Stimulated activated CD4-positive, alpha-beta T cell treated with anti-CD3 and anti-CD28 coated beads, Interleukin-4, amount 100 ng/mL, for 1 hour (primary cell): ENCODE measurements around the gene GPR183.
A peak's percentile ranks its signal among the peaks of the same experiment; 100 is the strongest.

Source experiments
- DNase-seq: peaks from one replicate; pipeline ENCODE4 v3.0.0-alpha.2; 2020

Gene GPR183

DNA sequence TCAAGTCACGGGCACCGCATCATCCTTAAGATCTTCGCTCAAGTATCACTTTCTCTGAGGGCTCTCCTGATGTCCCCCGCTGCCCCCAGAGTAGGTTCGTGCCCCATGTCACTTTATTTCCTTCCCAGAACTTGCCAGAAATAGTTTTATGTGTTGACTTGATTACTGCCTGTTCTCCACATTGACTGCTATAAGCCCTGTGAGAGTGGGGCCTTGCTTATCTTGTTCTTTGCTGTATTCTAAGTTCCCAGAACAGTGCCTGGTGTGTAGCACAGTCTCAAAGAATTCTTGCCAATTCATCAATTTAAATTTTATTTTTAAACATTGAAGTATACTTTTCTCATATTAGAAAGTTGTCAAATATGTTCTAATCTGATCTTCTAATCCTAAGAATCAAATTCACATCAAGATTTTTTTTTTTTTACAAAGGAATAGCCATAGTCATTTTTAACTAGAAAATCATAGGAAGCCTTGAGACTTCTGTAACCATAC, 32.1 kb upstream of the GPR183 start:
- no peak for DNase-seq

DNA sequence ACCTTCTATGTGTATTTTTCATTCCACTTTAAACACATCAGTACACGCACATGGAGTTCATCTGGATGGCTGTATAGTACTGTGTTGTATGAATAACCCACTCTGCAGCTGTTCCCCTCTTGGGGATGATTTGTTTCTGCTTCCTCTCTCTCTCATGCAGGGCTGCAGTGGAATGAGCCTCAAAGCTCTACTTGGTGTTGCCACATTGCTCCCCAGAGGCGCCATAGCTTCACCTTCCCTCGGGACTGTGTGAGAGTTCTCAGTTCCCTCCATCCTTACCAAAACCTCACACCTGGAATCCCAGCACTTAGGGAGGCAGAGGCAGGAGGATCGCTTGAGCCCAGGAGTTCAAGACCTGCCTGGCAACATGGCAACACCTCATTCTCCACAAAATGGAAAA, 28.4 kb upstream of the GPR183 start:
- no peak for DNase-seq

DNA sequence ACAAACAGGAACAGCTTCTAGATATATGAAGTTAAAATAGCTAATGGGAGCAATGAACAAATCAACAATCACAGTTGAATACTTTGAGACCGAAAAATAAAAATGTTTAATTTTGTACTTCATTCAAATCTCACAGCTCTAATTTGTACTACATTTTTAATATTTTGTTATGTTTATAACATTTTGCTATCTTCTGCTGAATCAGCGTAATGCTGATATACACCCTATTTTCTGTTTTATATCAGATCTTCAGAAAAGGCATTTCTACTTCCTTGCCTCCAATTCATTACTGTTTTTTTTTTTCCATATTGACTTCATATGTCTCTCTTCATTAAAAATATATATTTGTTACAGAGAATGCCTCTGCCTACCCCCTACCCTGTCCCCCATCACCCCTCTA, 27.9 kb upstream of the GPR183 start:
- DNase-seq, result no peak

DNA sequence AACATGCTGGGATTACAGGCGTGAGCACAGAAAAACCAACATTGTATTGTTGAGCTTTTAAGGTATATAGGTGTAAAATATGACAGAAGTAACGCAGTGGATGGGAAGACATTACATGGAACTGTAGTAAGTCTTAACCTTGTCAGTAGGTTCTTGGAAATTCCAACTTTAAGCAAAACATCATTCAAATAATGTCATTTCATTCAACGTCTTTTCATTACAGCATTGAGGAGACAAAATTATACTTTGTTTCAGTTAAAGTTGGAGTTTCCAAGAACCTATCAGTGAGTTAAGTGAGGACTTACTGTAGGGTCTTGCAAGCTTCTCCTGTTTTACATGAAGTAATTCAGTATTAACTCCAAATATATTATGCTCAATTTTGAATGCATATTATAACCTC, 27.0 kb upstream of the GPR183 start:
- DNase-seq, result no peak

DNA sequence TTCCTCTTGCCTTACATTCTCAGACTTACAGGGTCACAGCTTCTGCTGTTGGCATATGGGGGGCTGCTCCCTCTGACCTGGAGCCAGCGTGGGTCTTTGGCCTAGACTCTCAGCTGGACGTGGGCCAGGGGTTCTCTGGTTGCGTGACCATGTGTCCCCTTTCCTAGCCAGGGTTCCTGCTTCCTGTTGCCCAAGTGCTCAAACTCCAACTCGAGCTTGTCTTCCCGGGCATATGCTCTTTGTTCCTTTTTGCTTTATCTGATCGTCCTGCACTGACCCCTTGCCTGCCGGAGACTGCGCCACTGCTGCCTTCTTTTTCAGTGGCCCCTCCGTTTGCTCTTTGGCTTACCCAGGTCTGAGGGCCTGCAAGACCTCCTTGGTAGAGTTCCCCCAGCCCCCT, 25.3 kb upstream of the GPR183 start:
- no peak for DNase-seq

DNA sequence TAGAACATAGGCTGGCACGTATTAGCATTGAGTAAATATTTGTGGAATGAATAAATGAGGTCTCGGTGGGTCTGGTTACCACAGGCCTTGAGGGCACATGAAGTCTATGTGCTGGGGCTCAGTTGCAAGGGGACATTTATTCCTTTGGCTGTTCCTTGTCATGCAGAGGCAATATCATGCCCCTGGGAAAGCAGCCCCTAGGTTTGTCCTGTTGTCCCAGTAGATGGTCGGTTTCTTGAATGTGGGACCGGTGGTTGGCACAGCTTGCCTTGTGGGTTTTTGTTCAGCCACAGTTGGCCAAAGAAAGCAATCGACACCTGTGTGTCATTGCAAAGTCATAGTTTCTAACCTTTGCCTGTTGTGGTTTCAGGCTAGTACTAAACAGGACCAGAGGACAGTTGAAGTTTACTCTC, 24.7 kb upstream of the GPR183 start:
- no peak for DNase-seq

DNA sequence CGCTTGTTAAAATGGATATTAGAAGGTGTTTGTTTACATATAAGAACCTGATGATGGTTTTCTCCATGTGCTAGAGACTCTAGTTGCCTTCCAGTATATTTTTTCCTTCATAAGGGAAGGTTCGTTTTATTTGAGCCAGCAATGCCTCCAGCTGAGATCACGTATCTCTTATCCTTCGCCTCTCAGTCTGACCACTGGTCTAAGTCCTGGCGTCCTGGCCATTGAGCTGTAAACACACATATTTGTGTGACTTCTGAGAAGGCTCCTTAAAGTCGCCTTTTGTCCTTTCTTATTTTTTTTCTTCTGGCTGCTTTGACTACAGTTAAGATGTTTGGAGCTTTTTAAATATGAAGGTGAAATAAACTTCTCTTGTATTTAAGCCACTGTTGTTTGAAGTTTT, 23.7 kb upstream of the GPR183 start:
- DNase-seq, result no peak

DNA sequence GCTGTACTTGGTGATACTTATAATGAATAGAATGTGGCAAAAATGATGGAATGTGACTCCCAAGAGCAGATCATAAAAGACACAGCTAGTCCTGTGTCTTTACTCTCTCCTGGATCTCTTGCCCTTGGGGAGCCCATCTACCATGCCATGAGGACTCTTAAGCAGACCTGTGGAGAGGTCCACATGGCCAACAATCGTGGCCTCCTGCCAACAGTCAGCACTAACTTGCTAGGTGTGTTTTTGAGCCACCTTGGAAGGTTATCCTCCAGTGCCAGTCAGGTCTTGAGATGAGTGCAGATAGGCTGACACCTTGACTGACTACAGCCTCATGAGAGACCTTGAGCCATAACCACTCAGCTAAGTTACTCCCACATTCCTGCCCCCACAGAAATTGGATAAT, 22.3 kb upstream of the GPR183 start:
- DNase-seq, result no peak

DNA sequence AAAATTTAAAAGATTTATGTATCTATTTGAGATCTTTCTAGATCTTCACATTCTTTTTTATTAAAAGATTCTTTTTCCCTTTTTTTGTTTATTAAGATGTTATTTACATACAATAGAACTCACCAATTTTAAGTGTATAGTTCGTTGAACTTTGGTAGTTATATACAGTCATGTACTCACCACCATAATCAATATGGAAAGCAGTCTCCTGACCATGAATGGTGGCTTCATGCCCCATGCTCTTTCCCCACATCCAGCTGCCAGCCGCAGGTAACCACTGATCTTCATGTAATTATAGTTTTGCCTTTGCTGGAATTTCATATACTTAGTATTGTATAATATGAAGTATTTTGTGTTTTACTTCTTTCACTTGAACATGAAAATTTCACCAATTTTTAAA, 20.6 kb upstream of the GPR183 start:
- DNase-seq, result no peak

DNA sequence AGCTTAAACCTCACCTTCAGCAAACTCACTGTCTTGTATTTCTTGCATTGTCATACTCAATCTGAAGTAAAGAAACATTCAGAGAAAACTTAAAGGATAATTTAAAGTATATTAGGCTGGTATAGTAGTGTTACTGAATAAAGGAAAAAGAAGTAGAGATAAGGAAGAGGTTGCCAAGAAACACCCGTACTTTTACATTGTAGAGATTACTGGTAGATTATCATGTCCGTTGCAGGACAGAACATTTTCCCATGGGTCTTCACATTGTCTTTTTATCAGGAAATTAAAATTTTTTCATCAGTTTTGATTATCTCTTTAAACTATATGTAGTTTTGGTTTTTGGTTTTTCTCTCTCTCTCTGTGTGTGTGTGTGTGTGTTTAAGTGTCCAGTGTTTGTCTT, 19.9 kb upstream of the GPR183 start:
- no peak for DNase-seq

DNA sequence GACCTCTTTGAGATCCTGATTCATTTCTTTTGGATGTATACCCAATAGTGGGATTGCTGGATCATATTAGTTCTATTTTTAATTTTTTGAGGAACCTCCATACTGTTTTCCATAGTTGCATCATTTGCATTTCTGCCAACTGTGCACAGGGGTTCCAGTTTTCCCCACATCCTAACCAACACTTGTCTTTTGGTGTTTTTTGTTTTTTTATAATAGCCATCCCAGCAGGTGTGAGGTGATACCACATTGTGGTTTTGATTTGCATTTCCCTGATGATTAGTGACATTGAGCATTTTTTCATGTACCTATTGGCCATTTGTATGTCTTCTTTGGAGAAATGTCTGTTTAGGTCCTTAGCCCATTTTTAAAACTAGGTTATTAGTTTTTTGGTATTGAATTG, 18.8 kb upstream of the GPR183 start:
- DNase-seq, result no peak

DNA sequence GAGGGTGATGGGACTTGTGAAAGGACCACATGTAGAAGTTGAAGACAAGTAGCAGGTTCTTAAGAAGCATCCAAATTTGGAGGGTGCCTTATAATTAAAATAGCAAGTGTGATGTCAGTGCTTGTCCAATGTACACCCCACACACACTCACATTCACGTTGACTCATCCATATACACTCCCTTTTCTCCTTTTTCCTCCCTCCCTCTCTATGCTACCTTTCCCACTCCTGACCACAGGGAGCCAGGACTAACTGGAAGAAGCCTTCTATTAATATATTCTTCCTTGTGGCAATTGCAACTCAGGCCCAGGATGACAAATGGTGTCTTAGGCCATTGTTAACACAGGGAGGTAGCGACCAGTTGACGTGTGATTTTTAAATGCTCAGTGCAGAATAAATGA, 16.3 kb upstream of the GPR183 start:
- no peak for DNase-seq

DNA sequence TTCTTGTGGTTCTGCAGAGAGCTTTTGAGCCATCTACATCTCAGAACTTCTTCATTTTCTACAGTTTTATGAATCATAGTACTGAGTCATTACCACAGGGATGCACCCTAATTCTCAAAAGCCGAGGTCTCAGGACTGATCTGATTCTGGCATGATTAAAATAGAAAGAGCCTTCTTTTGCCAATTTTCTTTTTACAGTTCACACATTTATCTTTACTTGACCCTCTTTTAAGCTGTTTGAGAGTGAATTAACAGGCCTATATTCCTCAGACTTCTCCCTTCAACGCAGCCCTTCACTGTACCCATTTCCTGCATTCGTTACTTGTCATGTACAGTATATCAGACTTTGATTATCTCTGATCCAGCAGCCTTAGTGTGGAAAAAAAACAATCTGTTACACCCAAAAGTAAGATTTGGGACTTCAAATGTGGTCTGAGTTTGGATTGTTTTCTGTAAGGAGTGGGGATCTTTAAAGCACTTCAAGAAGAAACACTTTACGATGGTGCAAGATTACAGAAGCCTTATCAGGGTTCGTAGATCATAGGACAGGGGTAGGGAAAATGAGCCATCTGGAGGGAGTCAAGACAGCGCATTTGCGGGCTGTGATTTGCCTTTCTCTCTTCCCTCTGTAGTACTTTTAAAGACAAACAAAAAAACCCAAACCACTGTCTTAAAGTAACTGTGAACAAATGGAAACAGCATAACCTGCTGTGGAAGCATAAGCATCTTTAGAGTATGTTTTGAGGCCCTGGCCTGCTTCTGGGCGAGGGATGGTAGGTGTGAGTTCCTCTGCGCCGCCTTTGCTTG, 15.3 kb upstream of the GPR183 start:
- DNase-seq, result no peak

DNA sequence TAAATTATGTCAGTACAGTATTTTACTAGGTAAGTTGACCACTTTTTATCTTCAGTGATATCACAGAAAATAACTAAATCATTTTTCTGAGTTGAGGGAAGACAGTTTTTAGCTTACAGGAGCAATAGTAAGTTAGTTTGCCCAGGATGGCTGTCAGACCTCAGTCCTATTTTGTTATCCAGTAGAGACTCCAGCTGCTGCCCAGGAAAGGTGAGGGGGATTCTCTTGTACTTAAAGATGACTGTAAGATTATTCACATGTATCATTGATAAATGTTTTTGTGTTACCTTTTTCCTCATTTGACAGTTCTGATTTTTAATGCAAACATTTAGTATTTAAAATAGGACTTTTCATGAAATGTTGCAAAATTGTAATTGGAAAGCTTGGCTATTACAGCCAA, 14.5 kb upstream of the GPR183 start:
- no peak for DNase-seq

DNA sequence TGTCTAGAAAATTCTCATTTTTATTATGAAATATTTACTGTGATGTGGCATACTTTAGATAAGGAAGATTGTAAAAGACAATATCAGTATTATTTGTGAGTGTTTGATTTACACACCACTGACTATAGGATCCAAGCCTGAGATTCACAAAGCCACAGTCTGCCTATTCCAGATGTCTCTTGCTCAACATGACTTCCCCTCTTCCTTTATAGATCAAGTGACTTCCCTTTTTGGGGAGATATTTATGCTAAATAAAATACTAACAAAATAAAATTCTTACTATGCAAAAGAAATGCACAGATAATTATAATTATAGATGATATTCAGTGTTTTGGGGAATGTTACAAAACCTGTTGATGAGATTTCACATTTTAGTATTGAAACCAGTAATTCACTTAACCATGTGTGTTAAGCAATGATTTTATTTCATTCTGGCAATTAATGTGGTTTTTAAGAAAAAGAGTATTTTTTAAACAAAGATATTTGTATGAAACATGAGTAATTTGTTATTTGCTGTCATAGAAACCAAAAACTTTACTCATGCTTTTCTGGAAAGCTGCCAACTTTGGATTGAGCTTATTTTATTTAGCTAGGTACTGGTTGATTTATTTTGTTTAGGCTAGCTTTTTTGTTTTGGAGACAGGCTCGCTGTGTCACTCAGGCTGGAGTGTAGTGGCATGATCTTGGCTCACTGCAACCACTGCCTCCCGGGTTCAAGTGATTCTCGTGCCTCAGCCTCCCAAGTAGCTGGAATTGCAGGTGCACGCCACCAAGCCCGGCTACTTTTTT, 13.7 kb upstream of the GPR183 start:
- DNase-seq, result no peak

DNA sequence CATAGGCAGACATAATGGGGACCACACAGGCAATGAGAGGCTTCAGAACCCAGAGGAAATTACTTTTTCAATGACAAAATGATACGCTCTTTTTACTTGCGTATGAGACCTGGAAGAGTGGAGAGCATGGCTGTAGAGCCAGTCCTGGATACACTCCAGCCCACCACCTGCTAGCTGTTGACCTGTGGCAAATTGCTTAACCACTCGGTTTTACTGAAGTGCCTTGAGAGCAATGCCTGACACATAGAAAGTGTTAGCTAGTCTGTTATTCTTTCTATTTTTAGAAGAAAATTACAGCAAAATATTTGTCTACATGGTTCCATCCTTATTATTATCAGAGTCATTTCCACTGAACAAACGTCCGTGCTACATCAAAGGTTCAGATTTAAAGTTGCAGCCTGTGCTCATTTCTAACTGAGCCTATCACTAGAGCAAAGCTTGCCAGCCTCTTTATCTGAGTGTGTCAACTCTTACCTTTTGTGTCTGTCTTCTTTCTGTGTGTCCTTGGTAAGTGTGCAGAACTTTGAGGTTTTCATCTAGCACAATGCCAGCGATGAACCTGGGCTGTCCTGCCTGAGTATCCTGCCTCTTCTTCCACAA, 9.6 kb upstream of the GPR183 start:
- no peak for DNase-seq

DNA sequence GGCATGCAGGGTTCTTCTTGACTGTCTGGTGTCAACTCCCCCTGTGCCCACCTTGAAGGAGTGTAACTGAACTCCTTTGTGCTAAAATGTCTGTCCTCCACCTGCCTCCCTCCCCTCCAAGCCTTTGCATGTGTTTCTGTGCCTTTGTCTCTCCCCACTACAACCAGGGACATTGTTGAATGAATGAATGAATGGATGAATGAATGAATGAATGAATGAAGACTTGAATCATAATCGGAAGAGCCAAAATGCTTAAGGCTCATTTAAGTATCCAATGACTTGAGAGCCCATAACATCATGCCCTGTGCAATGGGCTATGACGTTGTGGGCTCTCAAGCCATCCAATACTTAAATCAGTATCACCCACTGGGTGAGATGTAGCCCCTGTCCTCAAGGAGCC, 9.0 kb upstream of the GPR183 start:
- no peak for DNase-seq

DNA sequence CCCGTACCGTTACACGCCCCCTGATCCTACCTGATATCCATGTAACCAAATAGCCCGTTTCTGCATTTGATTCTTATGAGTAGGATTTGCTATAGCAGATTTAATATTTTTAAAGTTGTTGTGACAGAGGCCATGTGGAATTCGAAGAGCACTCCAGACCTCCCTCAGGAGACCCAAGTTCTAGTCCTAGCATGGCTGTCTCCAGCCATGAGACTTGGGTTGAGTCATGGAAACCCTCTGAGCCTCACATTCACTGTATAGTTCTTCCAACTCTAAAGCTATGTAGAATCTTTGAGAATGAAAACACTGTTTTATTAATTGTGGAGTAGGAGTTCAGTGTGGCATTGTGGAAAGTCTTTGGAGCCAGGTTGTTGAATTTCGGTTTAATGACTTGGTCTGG, 8.0 kb upstream of the GPR183 start:
- no peak for DNase-seq

DNA sequence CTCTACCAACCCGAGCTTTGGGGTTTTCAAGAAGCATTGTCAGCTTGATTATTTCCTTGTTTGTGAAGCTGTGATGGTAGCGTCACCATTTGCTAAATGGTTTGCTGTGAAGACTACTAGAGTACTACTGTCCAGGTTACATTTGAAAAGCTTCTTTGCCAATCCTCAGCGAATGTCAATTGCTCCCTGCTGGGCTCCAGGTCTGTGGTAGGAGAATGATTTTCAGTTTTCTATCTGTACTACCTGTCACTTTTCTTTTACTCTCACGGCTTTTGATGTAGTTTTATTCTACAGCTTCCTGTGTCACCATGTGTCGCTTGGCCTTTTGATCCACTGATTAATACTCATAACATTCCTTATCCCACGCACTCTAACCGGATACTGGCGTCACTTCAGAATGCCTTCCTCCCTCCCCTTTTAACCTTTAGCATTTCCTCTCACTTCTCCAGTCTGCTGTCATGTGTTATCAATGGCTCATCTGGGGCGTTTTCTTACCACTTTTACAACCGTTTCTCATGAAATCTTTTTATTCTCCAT, 7.5 kb upstream of the GPR183 start:
- peak; percentile 57 for DNase-seq

DNA sequence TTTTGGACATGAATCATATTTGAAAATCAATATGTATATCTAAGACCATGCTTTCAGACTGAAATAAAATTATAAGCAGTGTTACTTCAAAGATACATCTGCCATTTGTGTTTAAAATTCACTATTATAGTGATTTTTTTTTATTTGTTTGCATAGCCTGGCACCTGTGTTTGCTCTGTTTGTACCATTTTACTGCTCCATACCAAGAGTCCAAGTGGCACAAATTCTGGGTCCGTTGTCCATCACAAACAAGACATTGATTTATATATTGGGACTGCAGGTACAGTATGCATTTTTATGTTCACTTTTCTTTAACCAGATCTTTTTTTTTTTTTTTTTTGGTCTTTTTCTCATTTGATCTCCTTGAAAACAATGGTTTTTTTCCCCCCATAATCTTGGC, 6.7 kb upstream of the GPR183 start:
- no peak for DNase-seq

DNA sequence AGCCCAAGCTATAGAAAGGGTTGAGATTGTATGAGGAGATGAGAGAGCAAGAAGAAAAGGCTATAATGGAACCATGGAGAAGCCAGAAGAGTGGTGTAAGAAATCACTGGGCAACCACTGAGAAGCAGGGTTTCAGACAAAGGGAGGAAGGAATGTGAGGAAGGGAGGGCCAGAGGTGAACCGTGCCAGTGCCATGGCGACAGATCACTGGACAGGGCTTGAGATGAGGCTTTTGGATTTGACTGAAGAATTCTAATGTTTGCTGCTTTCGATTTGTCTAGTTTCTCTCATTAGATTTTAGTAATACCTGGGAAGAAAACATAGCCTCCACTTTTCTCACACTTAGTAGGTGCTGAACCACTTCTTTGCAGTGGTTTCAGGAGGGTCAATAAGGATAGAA, 6.3 kb upstream of the GPR183 start:
- DNase-seq, result no peak

DNA sequence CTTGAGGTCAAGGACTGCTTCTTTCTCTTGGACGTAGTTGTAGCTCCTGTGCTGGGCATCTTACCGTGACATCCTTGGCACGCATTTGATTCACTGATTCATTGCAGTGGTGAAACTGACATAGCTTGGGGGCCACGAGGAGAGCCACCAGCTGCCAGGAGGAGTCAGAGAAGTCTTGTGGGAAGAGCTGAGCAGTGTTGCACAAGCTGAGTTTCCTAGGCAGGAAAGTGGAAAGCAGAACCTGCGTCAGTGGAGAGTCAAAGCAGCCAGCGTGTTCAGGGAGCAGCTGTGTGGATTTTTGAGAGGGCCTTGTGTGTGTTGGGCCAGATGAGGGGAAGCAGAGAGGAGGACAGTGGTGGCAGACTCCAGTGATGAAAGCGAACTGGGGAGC, 5.3 kb upstream of the GPR183 start:
- no peak for DNase-seq

DNA sequence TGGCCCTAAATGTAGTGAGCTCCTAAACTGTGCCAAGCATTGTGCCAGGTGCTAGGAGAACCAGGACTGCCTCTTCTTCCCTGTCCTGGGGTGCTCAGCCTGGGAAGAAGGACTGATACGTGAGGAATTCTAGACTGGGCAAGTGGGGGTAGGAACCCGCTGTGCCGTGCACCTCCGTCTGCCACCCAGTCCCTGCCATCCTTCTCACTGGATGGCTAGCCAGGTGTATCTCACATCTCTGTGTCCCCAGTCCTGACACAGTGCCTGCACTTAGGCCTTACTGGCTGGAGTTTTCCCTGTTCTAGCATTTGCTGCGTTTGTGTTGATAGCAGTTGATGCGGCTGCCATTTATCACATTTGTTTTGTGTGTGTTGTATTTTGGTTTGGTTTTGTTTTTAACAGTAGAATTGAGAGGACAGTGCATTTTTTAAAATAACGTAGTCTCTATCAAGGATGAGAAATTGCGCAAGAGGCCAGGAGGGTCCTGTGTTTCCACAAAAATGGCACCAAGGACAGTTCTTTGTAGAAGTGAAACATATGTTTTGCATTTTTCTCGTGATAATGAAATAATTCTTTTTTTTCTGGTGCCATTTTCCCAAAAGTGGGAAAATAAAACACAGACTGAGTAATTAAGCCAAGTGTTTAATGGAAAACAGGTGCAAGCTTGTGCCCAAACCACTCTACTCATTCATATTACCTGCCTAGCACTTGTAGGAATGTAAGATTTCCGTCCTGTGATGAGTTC, 4.7 kb upstream of the GPR183 start:
- no peak for DNase-seq
